T-helper 2 cell (primary cell): Measurements from ENCODE around the gene TNFRSF25.
"Not testable (repeated sequence)": the region's sequence is repeated elsewhere in the genome, so short reads cannot be mapped to it uniquely, and the experiment has no call there.

ENCODE experiments used
- DNase-seq, 5 experiments: peaks; one replicate each; pipeline versions ENCODE4 v3.0.0 to v3.0.0-alpha.2; 2012 to 2022

TNFRSF25 gene

DNA sequence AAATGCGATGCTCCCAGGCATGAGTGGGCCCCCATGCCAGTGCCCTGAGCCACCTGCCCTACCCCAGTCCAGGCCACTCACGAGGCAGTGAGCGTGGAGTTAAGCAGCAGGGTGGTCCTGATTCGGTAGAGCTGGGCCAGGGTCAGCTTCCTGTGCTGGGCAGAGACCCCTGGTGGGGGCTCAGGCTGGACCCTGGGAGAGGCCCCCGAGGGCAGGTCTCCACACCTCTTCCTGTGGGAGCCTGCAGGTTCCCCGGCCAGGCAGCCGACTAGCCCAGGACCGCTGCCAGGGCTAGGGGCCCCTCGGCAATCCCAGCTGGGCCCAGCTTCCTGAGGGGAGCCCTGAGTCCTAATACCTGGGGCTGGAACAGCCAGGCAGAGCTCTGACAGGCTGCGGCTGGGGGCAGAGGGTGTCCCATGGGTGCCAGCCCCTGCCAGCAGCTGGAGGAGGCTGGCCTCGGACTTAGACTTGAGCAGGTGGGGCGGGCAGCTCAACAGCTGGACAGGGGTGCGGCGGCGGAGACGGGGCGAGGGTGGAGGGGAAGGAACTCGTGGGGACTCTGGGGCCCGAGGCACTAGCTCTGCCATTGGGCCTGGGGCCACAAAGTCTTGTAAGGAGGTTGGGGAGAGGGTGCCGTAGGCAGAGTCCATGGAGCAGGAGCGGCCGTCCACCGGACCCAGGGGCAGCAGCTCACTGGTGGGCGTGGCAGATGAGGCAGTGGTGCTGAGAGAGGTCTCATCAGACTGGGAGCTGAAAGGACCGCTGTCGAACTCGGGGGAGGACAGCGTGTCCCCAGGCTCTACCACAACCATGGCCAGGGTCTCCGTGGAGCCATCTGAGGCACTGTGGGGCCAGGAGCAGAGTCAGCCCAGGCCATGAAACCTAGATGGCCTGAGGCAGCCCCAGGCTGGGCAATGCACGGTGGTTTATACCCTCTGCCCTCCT, 2.0 kb upstream of the TNFRSF25 start:
- DNase-seq = no peak

DNA sequence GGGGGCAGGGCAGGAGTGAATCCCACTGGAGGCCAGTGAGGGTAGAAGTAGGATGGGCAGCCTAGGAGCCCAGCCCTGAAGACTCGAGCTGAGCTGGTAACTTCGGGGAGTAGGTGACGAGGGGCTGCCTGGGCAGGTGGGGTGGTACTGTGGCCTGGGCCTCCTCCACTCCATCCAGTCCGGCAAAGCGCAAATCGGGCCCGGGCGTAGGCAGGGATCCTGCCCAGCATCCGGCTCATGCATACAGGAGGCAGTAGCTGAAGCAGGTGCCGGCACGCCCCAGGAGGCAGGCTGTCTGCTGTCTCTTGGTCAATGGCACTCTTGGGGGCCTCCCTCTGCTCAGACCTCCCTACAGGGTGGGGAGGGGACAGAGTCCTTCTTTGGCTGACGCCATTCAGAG, 1.3 kb upstream of the TNFRSF25 start:
- DNase-seq = no peak

DNA sequence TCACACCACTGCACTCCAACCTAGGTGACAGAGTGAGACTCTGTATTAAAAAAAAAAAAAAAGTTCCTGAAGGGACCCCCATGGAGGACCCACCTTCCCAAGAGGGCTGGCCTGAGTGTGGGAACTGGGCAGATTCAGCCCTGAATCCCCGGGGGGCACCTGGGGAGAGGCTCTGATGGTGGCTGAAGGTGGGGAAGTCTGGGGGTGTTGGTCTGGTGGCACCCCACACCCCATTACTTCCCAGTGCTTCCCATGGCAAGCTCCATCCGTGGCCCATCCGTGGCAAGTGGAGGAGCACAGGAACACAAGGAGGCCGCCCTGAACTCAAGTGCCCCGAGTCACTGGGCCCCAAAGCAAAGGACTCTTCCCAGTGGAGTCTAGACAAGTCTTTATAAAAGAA, 778 bp upstream of the TNFRSF25 start:
- DNase-seq = no peak

DNA sequence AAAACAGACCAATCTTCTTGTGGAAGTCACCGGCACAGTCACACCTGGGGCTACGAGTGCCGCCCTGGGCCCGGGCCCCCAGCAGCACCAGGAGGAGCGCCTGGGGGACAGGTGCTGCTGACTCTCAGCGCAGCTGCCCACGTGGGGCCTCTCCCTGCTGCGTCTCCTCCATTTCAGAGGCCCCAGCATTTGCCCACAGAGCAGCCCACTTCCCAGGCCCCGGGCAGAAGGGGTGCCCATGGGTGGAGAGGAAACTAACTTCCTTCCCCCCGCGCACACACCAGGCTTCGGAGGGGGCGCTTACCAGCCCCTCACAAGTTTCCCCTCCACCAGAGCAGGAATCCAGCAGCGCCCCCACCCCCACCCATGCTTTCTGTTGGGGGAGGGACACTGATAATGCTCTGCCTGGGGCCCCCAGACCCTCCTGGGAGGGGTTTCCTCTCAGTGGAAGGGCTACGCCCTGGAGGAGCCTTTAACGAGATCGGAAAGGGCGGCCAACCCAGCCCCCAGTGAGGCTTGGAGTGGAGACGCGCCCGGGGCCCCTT, 440 bp downstream of the TNFRSF25 start:
- DNase-seq = peak in 4 of 5 experiments; percentile 38 to 64 (median 52)

DNA sequence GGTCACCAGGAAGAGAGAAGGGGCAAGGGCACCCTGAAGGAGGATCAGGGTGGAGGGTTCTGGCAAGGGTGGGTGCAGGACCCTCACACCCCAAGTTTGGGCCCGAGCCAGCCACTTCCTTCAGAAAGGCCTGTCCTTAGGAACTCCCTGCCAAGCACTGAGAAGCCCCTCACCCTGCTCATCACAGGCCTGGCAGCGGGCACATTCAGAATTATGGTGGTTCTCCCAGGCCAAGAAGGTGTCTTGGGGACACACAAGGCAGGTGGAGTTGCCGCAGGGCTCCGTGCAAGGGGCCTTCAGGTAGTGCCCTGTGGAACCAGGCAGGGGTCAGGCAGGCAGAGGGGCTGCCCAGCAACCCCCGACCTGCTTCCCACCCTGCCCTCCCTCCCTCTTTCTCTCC, 1.1 kb downstream of the TNFRSF25 start:
- DNase-seq = no peak

DNA sequence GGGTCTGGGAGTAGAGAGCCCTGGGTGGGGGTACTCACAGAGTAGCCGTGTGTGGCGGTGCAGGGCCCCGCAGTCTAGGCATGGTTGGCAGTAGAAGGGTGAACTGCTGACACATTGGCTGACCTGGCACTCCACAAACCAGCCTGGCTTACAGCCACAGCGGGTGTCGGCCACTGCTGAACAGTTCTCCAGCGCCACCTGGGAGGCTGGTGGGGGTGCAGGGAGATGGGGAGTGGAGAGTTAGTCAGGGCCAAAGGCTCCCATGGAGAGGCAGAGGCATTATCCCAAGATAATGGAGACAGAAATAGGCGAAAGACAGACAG, 1.5 kb downstream of the TNFRSF25 start:
- DNase-seq = no peak

DNA sequence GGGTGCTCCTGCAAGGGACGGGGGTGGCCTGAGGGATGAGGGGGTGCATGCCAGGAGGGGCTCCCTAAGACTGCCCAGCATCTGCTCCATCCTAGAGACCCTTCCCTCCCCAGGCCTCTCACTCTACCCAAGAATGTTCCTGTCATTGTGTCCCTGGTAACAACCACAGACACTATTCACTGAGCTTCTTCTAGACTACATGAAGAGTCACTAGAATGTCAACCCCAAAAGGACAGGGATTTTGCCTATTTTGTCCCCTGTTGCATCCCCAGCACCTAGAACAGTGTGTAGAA, 2.9 kb downstream of the TNFRSF25 start:
- DNase-seq = no peak

DNA sequence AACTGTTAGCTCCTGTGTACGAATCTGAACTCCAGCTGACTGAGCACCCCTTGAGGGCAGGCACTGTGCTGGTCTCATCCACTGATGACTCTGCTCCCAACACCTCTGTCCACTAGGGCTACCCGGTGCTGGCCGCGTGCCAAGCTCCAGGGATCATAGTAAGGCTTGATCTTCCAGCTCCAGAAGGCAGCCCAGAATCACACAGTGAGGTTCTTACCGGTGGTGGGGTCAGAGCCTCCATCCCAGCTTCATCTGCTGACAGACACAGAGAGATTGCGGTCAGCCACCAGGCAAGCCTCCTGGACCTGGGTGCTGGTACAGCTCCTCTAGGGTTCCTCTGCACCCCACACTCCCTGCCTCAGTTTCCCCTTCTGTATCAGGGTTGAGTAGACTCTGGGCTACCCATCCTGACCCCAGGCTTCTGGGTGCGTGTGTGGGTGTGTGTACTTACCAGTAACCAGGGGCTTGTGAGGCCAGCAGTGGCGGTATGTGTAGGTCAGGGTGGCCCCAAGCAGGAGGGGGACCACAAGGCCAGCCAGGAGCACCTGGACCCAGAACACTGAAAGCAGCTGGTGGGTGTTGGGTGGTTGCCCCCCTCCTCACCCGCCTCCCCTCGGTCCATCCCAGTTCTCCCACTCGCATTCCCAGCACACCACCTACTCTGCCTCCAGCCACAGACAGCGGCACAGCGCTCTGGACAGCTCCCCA, 3.4 kb downstream of the TNFRSF25 start:
- DNase-seq = no peak

DNA sequence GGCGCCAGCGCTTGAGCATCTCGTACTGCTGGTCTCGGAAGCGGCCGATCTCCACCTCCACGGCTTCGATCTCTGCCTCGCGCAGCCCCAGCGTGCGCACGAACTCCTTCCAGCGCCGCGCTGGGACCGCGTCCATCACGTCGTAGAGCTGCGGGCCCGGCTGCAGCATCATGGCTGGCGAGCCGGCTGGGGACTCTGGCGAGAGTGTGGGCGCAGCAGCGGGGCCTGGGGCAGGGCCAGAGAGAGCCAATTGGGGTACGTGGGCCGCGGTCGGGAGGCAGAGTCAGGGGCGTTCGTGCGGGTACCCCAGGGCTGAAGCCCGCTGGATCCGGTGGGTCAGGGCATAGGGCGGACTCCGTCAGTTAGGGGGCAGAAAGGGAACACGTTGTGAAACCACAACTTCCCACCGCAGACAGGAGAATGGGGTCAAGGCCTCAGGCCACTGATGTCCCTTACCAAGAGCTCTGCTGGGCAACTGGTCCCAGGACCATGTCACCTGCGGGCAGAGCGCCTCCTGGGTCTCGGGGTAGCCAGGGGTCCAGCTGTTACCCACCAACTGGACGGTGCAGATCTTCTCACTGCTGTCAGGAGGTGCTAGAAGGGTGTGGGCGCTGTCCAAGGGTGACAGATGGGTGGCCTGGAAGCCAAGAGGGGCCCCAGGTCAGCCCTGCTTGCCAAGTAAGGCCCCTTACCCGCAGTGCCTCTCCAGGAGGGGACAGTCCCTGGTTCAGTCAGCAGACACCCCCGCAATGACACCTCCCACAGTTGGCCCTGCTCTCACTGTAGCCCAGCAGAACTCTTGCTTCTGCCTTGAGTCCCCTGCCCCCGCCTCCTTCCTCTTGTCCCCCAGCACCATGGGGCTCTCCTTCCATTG, 4.2 kb downstream of the TNFRSF25 start:
- DNase-seq = no peak

DNA sequence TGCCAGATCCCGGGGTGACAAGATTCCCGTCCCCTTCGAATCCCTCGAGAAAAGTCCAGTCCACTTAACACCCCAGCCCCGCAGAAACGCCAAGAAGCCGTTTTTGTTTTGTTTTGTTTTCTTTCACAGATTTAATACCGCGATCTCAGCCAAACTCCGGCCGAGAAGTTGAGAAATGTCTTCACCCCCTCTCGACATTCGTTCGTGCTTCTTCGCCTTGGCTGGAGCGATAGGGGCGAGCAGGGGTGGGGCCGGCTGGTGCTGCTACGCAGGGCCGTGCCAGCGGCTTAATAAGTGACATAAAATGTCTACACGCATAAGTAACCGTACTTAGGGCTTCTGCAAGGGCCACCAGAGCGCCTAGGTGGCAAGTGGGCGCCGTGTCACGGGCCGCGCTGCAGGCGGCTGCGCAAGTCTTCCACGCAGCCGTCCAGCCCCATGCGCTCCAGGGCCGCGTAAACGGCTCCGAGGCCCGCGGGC, 4.9 kb downstream of the TNFRSF25 start:
- DNase-seq = no peak

DNA sequence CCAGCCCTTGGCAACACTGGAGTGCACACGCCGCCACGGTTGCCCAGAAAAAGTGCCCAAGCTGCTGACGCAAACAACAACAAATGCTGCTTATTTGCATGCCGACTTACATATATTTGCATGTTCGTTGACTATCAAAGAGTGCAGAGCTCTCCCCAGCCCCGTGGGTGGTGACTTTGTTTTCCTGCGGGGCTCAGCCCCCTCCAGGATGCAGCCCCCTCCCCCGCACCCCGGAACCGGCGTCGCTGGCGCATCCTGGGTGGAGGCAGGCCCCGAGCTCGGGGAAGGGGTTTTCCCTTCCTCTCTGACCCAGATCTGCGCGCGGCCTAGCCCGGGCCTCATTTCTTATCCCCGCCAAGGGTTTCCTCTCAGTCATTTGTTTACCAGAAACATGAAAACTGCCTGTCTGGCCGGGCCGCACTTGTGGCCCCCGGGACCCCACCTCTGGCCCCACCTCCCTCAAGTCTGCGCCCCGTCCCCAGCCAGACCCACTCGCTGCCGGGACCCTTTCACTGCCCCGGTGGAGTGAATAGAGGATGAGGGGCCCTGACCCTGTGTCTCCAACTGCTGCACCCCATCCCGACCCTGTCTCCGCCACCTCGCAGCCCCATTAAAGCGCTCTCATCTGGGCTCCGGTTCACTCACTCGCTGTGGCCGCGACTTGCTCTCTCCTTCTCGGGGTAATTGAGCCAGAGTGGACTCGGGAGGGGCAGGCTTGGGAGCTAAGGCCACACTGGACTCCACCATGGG, 5.5 kb downstream of the TNFRSF25 start:
- peak; percentile 84 to 97 (median 87) for DNase-seq

DNA sequence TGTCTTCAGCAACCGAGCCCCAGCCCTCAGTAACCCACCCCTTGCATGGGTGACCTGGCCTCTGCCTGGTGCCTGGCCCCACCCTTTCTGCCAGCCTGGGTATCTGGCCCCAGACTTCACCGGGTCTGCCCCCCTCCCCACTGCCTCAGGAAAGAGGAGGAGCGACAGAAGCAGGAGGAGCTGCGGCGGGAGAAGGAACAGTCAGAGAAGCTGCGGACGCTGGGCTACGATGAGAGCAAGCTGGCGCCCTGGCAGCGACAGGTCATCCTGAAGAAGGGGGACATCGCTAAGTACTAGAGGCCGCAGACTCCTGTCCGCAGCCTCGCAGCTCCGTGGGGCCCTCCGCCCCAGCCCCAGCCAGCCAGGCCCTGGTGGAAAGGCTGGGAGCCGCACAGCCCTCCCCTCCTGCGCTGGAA, 6.1 kb downstream of the TNFRSF25 start:
- DNase-seq = peak in 4 of 5 experiments; percentile 41 to 73 (median 60)

DNA sequence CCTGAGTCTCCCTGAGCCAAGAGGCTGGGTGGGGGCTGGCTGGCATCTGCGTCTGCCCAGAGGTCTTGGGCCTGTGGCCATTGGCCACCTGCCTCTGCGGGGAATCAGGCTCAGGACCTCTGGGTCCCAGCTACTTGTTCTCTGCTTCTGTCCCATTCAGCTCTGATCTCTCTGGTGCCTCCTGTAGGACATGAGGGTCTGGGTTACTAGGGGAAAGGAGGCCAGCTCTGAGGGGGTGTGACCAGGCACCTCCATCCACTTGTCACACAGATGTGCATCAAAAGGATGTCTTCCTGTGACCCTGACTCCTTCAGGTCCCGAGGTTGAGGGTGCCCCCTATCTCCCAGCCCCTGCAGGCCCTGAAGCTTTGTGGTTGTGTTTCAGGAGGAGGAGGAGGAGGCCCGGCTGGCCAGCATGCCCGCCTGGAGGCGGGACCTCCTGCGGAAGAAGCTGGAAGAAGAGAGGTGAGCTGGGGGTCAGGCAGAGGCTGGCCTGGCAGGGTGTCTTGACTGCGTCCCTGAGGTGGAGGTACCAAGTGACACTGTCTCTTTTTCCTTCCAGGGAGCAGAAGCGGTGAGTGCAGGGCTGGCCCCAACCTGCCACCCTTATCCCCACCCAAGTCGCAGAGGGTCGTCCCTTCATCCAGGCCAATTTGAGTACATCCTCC, 9.0 kb downstream of the TNFRSF25 start:
- no peak for DNase-seq

DNA sequence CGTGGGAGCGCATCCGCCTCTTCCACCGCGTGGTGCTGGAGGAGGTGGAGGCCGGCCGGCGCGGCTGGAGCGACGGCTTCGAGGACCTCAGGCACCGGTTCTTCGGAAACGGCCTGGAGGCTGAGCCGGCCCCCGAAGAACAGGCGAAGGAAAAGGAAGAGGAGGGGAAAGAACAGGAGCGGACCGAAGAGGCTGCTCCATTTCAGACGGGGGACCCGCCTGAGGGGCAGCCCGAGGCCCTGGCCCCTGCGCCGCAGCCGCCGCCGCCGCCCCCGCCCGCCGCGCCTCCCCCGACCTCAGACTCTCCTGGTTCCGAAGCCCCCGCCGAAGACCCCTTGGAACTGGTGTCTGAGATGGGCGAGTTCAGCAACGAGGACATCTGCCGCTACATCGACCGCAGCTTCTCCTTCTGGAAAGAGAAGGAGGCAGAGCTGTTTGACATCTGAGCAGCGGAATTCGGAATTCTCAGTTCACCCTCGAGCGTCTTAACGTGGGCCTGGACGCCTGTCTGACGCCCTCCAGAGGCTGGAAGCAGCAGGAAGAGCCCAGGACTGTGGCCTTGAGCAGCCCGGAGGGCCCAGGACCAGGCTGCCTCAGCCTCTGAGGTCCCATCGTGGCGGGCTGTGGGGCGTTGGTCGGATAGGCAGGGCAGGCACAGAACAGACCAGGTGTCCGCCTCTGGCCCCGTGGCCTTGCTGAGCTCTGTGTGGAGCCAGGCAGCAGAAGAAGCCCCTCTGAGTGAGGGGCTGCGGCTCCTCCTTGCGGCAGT, 10.0 kb downstream of the TNFRSF25 start:
- not testable (repeated sequence) for DNase-seq

DNA sequence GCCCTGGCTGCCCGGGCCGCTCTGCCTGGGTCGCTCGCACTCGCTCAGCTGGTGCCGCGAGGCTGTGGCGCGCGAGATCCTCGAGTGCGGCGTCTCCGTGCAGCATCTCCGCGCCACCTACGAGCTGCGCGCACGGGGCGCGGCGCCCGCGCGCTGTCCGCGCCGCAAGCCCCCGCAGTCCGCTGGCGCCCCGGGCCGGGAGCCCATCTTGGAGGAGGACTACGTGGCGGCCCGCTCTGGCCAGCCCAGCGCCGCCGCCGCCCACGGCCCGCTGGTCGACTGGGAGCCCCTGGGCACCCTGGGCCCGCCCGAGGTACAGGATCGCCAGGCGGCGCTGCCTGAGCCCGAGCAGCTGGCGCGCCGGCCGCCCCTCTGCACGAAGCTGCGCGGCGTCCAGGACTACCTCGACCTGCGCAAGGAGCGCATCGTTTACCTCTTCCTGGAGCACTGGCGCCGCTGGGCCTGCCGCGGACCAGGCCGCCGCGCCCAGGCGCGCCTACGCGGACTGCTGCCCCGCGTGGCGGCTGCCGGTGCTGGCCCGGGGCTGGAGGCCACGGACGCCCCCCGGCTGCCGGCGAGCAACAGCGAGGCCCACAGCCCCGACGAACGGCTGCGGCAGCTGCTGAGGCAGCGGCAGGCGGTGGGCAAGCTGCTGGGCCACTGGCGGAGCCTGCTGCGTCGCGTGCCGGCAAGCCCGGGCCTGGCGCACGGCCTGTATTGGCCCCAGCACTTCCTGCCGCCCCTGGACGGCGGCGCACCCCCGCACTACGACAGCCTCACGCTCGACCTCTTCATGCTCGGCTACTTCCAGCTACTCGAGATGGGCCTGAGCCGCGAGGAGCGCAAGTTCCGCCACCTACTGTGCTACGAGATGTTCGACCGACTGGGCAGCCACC, 10.9 kb downstream of the TNFRSF25 start:
- DNase-seq = peak in 2 of 5 experiments; percentile 31 to 41

DNA sequence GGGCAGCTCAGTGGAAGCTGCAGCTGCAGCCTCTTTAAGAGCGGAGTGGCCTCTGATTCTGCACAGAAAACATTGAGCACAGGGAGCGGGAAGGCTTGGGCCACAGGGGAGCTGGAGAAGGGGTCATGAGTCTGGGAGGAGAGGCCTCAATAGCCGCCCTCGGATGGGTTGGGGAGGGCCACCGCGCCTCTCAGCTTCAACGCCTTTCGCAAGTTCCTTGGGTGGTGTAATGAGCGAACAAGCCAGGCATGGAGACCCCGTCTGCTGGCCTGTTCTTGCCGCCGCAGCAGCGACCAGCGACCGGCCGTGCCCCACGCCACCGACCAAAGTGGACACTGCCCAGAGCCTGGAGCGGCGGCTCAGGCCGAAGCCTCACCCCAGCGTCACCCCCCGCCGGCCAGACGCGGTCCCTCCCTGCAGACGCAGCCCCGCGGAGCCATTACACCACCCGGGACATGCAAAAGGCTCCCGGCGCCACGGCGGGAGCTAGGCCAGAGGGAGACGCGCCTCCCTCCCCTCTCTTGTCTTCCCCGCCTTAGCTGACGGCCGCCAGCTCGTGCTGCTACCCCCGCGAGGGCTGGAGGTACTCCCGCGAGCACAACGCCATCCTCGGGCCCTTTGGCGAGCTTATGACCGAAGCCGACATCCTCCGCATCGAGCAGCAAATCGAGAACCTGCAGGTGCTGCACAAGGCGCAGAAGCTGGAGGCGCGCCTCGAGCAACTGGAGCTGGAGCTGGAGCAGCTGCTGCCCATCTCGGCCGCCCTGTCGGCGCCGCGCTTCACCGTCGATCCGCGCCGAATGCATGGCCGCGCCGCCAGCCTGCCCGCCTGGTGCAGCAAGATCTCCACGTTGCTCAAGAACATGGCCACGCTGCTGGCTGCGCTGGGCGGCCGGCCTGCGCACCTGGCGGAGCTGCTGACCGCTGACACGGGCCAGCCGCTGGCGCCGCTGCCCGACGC, 11.8 kb downstream of the TNFRSF25 start:
- peak in 1 of 5 experiments; percentile 41 for DNase-seq

DNA sequence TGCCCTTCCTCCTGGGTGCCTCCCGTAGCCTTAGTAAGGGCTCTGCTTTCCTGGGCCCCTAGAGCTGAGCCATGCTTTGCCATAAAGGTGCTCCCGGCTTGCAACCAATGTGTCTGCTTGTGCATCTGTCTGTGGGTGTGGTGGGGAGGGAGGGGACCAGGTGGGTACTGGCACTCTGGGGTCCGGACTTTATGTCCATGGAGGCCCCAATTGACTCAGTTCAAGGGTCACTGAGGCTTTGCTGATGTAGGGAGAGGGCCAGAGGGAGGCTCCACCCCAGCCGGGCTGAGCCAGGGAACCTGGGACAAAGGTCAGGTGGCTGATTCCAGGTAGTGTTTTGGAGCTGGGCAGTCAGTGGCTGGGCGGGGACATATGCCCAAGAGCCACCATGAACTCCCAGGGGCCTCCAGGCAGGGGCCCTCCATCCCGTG, 15.0 kb downstream of the TNFRSF25 start:
- no peak for DNase-seq

DNA sequence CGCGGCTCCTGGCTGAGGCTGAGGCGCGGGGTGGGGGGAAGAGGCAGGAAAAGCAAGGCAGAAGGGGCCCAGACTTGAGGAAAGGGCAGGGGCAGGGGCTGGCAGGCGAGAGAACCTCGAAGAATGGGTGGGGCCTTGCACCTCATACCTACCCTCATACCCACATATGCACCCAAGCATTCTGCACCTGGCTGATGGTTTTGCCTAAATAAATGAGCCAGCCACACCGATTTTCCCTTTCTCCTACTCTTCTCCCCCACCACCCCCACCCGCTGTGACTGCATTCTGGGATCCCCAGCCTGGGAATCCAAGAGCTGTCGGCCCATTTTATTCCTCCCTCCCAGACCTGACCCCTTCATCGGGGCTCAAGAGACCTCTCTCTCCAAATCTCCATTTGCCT, 15.5 kb downstream of the TNFRSF25 start:
- DNase-seq = not testable (repeated sequence)
